ENCODE measurements around the gene CLDN10.

- TF ChIP-seq CEBPB (IDR thresholded peaks at IDR 0.05) (no peak), FOXM1 (IDR thresholded peaks at IDR 0.05; ENCODE audit: borderline replicate concordance, low read depth) (no peak), EP300 (IDR thresholded peaks at IDR 0.05; ENCODE audit: borderline replicate concordance) (no peak), YY1 (IDR thresholded peaks at IDR 0.05; ENCODE audit: low read depth) (no peak), CREB1 (IDR thresholded peaks at IDR 0.05; ENCODE audit: low read depth) (no peak)
Measured at GRCh38 chr13:95527955-95528354, 24.6 kb upstream of the CLDN10 start.

Data from Ishikawa (cell line).